ENCODE measurements around the gene PUM2. TPM values are rescaled to one million over a fixed set of nuclear protein-coding genes. Genes with fewer than 3 reads are reported as not detected.

Gene PUM2
- total RNA-seq, 1 experiment from 2014 or later: 105 TPM

GRCh38 chr2:20291106-20291564 is 59.5 kb downstream of the PUM2 start (continued):
- TF ChIP-seq ZBTB33 (IDR thresholded peaks at IDR 0.05; ENCODE audit: extremely low read depth, insufficient replicate concordance, low read length) (no peak), TCF7L2 (IDR thresholded peaks at IDR 0.05; ENCODE audit: borderline replicate concordance, extremely low read depth, insufficient read depth, insufficient read length) (no peak), ATF3 (IDR thresholded peaks at IDR 0.05) (no peak), EZH2 (IDR thresholded peaks at IDR 0.05) (no peak), REST (IDR thresholded peaks at IDR 0.05; ENCODE audit: low read depth) (no peak), ZFX (IDR thresholded peaks at IDR 0.05) (no peak), RAD21 (IDR thresholded peaks at IDR 0.05; ENCODE audit: low read depth) (peak; percentile 74)

Measured in HCT116 (cell line).